Nephron (organoid): ENCODE measurements around the gene SCLT1.

Experiments used
- H3K27ac Mint-ChIP-seq, 3 experiments: 2 replicates each; pipeline ENCODE4 v1.8.0; 2020; ENCODE audit warnings: mixed read lengths in 3 of 3, mild to moderate bottlenecking in 2 of 3, moderate library complexity in 1 of 3
- H3K27me3 Mint-ChIP-seq: 2 replicates; pipeline ENCODE4 v1.8.0; 2021; ENCODE audit warnings: low read depth, mild to moderate bottlenecking, moderate library complexity, mixed read lengths
- H3K36me3 Mint-ChIP-seq: 2 replicates; pipeline ENCODE4 v1.8.0; 2020; ENCODE audit warnings: low read depth, mixed read lengths
- H3K4me1 Mint-ChIP-seq: 2 replicates; pipeline ENCODE4 v1.8.0; 2020; ENCODE audit warnings: mixed read lengths
- H3K4me3 Mint-ChIP-seq, 3 experiments: 2 replicates each; pipeline ENCODE4 v1.8.0; 2020; ENCODE audit warnings: mild to moderate bottlenecking in 3 of 3, mixed read lengths in 3 of 3, moderate library complexity in 2 of 3
- H3K9me3 Mint-ChIP-seq: 2 replicates; pipeline ENCODE4 v1.8.0; 2020; ENCODE audit warnings: mixed read lengths
- TF ChIP-seq, protein P1 (sequence below), 3 experiments: fragments of 200-600 bp; sonication (generic); IDR thresholded peaks; one replicate each; pipeline ENCODE4 v1.5.0; 2021; ENCODE audit warnings: antibody characterized with exemption in 3 of 3; ENCODE audit not compliant: unreplicated experiment in 3 of 3

The SCLT1 gene

DNA sequence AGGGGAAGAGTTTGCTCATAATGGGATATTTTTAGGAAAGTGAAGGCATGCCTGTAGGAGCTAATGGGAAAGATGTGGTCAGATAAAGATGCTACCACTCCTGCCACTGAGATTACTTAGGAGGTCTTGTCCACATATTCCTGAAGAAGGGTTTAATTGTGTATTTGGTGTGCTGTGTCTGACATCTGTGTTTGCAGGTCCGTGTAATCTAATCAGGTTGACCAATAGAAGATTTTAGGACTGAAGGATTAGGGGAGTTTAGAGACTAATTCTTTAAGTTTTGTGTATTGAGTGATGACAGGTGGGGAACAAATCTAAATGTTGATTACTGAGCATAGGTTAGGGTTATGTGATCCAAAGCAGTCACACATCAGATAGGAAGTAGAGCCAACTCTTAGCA is 226.6 kb downstream of the SCLT1 start:
- Mint-ChIP-seq H3K27ac (no peak overlapping the region), H3K4me1 (peaks cover 12% of the 10 kb centered on the region), H3K4me3 (no peak overlapping the region), H3K36me3 (peaks cover 61% of the 10 kb centered on the region), H3K9me3 (no peaks in the 10 kb centered on the region), H3K27me3 (peaks cover 4% of the 10 kb centered on the region)
- TF ChIP-seq, protein P1, sequence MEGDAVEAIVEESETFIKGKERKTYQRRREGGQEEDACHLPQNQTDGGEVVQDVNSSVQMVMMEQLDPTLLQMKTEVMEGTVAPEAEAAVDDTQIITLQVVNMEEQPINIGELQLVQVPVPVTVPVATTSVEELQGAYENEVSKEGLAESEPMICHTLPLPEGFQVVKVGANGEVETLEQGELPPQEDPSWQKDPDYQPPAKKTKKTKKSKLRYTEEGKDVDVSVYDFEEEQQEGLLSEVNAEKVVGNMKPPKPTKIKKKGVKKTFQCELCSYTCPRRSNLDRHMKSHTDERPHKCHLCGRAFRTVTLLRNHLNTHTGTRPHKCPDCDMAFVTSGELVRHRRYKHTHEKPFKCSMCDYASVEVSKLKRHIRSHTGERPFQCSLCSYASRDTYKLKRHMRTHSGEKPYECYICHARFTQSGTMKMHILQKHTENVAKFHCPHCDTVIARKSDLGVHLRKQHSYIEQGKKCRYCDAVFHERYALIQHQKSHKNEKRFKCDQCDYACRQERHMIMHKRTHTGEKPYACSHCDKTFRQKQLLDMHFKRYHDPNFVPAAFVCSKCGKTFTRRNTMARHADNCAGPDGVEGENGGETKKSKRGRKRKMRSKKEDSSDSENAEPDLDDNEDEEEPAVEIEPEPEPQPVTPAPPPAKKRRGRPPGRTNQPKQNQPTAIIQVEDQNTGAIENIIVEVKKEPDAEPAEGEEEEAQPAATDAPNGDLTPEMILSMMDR (IDR thresholded peaks at IDR 0.05; ENCODE audit: unreplicated experiment in 3 of 3): no peak

DNA sequence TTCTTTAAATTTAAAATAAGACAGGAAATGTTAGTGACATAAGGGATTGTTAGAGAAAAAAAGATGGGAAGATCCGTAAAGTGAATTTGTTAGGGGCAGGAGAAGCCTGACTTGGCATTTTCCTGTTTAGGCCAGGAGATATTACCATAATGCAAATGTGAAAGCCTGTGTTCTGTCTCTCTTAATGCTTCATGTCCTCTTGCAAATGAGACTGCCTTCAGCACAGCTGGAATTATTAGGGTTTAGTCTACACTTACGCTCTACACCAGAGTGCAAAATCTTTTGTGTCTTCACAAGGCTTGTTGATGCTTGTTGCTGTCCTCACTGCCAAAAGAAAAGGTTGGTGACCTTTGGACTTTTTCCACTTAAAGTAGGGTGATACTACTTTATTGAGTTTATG is 227.1 kb downstream of the SCLT1 start:
- H3K27ac Mint-ChIP-seq: no peak overlapping the region
- no peak overlapping the region for H3K4me3 Mint-ChIP-seq
- TF ChIP-seq, protein P1 (IDR thresholded peaks at IDR 0.05; ENCODE audit: unreplicated experiment in 3 of 3): no peak
- H3K36me3 Mint-ChIP-seq: peaks cover 60% of the 10 kb centered on the region
- peaks cover 16% of the 10 kb centered on the region for H3K4me1 Mint-ChIP-seq
- peaks cover 4% of the 10 kb centered on the region for H3K27me3 Mint-ChIP-seq
- no peaks in the 10 kb centered on the region for H3K9me3 Mint-ChIP-seq

DNA sequence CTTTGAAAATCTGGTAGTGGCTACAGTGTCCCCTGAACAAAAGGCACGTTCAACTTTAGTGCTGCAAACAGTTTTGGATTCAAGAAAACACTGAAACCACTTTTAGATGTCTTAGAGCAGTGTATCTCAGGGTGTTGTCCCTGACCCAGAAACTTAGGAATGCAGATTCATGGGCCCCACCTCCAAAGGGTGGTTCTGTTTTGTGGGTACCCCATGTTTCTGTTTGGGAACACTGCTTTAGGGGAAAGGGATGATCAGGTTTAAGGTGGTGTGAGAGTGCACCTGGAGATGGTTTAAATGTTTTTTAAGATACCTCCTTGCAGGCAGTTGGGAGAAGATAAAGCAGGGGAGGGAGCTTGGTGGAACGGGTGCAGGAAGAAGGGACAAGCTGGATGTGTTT is 228.2 kb downstream of the SCLT1 start:
- Mint-ChIP-seq H3K27ac (no peak overlapping the region), H3K27me3 (peaks cover 4% of the 10 kb centered on the region), H3K4me1 (peaks cover 25% of the 10 kb centered on the region), H3K4me3 (no peak overlapping the region), H3K9me3 (no peaks in the 10 kb centered on the region), H3K36me3 (peaks cover 55% of the 10 kb centered on the region)
- TF ChIP-seq, protein P1 (IDR thresholded peaks at IDR 0.05; ENCODE audit: unreplicated experiment in 3 of 3): no peak

DNA sequence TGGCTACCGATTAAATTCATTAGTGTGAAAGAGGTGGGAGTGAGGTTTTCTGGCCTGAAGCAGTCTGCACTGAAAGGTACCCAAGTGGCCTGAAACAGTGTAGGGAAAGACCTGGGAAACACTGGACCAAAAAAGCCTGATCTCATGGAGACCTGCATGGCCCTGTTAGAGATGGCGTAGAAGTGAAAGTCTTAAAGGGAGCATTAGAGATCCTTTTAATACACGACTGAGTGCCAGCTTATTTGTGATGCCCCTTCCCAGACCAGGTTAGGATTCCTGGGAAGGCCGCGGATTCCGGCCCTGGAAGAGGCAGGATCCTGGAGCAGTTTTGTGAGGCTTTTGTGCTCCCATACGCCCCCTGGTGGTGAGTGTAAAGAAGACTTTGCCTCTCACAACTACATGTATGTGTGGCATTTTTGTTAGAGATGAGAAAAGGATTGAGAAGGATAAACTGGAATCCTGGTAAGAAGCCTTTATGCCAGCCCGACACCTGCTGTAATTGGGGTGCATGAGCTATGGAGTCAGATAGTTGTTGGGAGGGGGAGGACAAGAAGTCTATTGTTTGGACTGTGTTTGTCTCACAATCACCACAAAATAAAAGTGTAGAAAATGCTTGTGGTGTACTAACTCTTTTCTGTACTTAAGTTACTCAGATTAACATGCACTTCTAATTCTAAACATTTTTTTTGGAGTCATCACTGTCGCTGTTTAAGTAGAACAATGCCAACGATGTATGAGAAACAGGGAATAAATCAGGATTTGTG is 229.8 kb downstream of the SCLT1 start:
- no peaks in the 10 kb centered on the region for H3K9me3 Mint-ChIP-seq
- H3K36me3 Mint-ChIP-seq: peaks cover 52% of the 10 kb centered on the region
- H3K27ac Mint-ChIP-seq: peak overlapping the region in 1 of 3 experiments; percentile 20
- TF ChIP-seq, protein P1 (IDR thresholded peaks at IDR 0.05; ENCODE audit: unreplicated experiment in 3 of 3): peak; percentile 82 to 87 (median 85)
- no peak overlapping the region for H3K4me3 Mint-ChIP-seq
- peaks cover 4% of the 10 kb centered on the region for H3K27me3 Mint-ChIP-seq
- peaks cover 40% of the 10 kb centered on the region for H3K4me1 Mint-ChIP-seq

DNA sequence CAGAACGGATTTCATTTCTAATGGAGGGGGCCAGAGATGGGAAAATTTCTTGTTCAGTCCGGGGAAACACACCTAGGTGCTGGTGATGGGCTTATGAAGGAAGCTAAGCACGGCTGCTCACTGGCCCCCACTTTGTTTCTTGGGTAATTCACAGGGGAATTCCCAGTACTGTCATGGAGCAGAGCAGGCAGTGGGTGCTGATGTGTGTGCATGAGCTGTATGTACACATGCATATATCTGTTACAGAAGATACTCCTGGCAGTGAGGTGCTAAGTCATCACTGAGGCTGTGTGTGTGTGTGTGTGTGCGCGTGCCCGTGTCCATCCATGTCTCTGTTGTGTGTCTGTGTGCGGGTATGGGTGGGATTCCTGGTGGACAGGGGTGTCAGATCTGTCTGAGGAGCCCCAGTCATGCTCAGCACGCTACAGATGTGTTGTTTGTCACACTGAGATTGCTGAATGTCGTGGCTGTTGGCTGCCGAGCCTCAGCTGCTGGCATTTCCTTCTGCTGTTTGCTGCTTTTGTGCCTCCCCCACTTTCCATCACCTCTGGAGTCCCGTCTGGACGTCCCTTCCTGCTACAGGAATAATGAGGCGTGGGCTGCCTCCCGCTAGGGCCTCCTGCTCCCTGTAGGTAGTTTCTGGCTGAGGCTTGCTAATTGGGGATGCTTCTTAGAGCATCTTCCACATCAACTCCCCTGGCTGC is 230.6 kb downstream of the SCLT1 start:
- peaks cover 54% of the 10 kb centered on the region for H3K36me3 Mint-ChIP-seq
- TF ChIP-seq, protein P1 (IDR thresholded peaks at IDR 0.05; ENCODE audit: unreplicated experiment in 3 of 3): no peak
- peaks cover 4% of the 10 kb centered on the region for H3K27me3 Mint-ChIP-seq

More for the DNA sequence above, 230.6 kb downstream of the SCLT1 start:
- no peak overlapping the region for H3K4me3 Mint-ChIP-seq
- peaks cover 46% of the 10 kb centered on the region for H3K4me1 Mint-ChIP-seq
- no peaks in the 10 kb centered on the region for H3K9me3 Mint-ChIP-seq
- peak overlapping the region in 1 of 3 experiments; percentile 20 for H3K27ac Mint-ChIP-seq
